ENCODE data around the gene SERINC3. TPM values are rescaled to one million over a fixed set of nuclear protein-coding genes. Genes with fewer than 3 reads are reported as not detected.
A peak's percentile ranks its signal among the peaks of the same experiment; 100 is the strongest.

SERINC3 gene
- total and polyA plus RNA-seq, 2 of the 8 experiments (the other 6 are each of a cell fraction or from before 2014, with no cell fraction given): 47.2 to 66.0 TPM

- no peak overlapping the region for H3K23ac ChIP-seq (ENCODE audit: insufficient read length)
- H3K4me3 ChIP-seq (ENCODE audit: extremely low read depth in 1 of 4, insufficient read depth in 2 of 4, low read depth in 3 of 4, low read length in 4 of 4): no peak overlapping the region
- no peak overlapping the region for H3K9ac ChIP-seq (replicated peaks in 1 of 4; ENCODE audit: extremely low read depth in 1 of 4, low read depth in 3 of 4, low read length in 3 of 4)
- H2BK20ac ChIP-seq (ENCODE audit: low read length): no peak overlapping the region
- no peak overlapping the region for H4K5ac ChIP-seq (ENCODE audit: insufficient read length, low read depth, low read length)
- H2BK12ac ChIP-seq (ENCODE audit: low read depth, low read length): no peak overlapping the region
- no peak overlapping the region for H3K14ac ChIP-seq (ENCODE audit: insufficient read length)
- H3K56ac ChIP-seq (replicated peaks; ENCODE audit: insufficient read length, low read depth, low read length): no peak overlapping the region
- no peak overlapping the region for H2BK120ac ChIP-seq (replicated peaks; ENCODE audit: low read depth, low read length)
- H2BK5ac ChIP-seq (ENCODE audit: low read depth, low read length): no peak overlapping the region
- WGBS, 2 experiments (ENCODE audit: extremely low coverage in 1 of 2, insufficient coverage in 1 of 2, insufficient read length in 1 of 2, insufficient replicate concordance in 2 of 2, low coverage in 1 of 2, low lambda C conversion rate in 2 of 2, missing lambda C conversion rate in 1 of 2): 97% methylated on average over 3 of the region's 3 CpGs; no CpG with 5 or more reads in 1 of the 2 experiments
- peaks cover 0 to 6% (median 0%) of the 10 kb centered on the region in 4 experiments; a peak in 2 of 7 replicates for H3K4me1 ChIP-seq (replicated peaks in 1 of 4; ENCODE audit: control insufficient read depth in 3 of 4, insufficient read depth in 4 of 4, low read length in 3 of 4)
- no peak overlapping the region for H3K18ac ChIP-seq (ENCODE audit: extremely low read depth, low read length)
- H3K4ac ChIP-seq (replicated peaks; ENCODE audit: insufficient read length, low read depth, low read length): no peak overlapping the region
- ChIA-PET CTCF (ENCODE audit: partially characterized antibody) (no interaction called here), POLR2A (ENCODE audit: partially characterized antibody) (no interaction called here)
- H3K9me3 ChIP-seq (ENCODE audit: insufficient read depth in 2 of 2, low read depth in 1 of 2, low read length in 1 of 2): no peaks in the 10 kb centered on the region
- H2BK15ac ChIP-seq (ENCODE audit: low read length): no peak overlapping the region
- DNase-seq (ENCODE audit: low read depth in 1 of 2, low spot score in 2 of 2): no peak
- H4K20me1 ChIP-seq (replicated peaks in 1 of 2; ENCODE audit: control insufficient read depth in 1 of 2, insufficient read depth in 2 of 2, low read length in 2 of 2): peaks cover 0 to 1% of the 10 kb centered on the region in 2 experiments
- H3K79me2 ChIP-seq (ENCODE audit: control insufficient read depth in 1 of 2, insufficient read depth in 2 of 2, low read length in 2 of 2): no peaks in the 10 kb centered on the region
- no peak overlapping the region for H4K91ac ChIP-seq (replicated peaks; ENCODE audit: insufficient read length, low read length)
- H3K23me2 ChIP-seq (ENCODE audit: low read depth, low read length): peaks cover 6% of the 10 kb centered on the region; the same call in 1 of the 2 replicates
- no peaks in the 10 kb centered on the region for H3K27me3 ChIP-seq (replicated peaks in 1 of 4; ENCODE audit: control insufficient read depth in 3 of 4, extremely low read depth in 1 of 4, insufficient read depth in 3 of 4, low read length in 3 of 4)
- no peak overlapping the region for H3K4me2 ChIP-seq (ENCODE audit: insufficient read depth in 1 of 2, low read depth in 2 of 2, low read length in 2 of 2)
- H2AFZ ChIP-seq (ENCODE audit: low read length): no peak overlapping the region
- FAIRE-seq: no peak
- no peaks in the 10 kb centered on the region; the same call in 1 of the 2 replicates for H3K79me1 ChIP-seq (ENCODE audit: low read depth, low read length)
- H3K27ac ChIP-seq (ENCODE audit: low read depth, low read length): no peak overlapping the region
- peak overlapping the region; percentile 53; the same call in 1 of the 2 replicates for H2AK5ac ChIP-seq (ENCODE audit: low read depth, low read length)
- H4K8ac ChIP-seq (ENCODE audit: extremely low read depth, insufficient read depth, low read length): no peak overlapping the region
- H3K36me3 ChIP-seq (ENCODE audit: control insufficient read depth in 2 of 4, insufficient read depth in 4 of 4, low read length in 3 of 4): no peaks in the 10 kb centered on the region
- TF ChIP-seq YY1 (IDR thresholded peaks at IDR 0.05; ENCODE audit: low read depth, low read length) (no peak), RNF2 (IDR thresholded peaks at IDR 0.05; ENCODE audit: borderline replicate concordance, low read depth, low read length, missing control alignments, poor library complexity, severe bottlenecking) (no peak), SP1 (IDR thresholded peaks at IDR 0.05; ENCODE audit: low read depth, low read length) (no peak), POU5F1 (IDR thresholded peaks at IDR 0.05; ENCODE audit: low read depth, low read length) (no peak), E2F6 (IDR thresholded peaks at IDR 0.05) (no peak), GABPA (IDR thresholded peaks at IDR 0.05; ENCODE audit: borderline replicate concordance, insufficient read depth, low read length) (no peak), TEAD4 (IDR thresholded peaks at IDR 0.05; ENCODE audit: low read depth, low read length) (no peak), MAX (IDR thresholded peaks at IDR 0.05) (no peak), CHD1 (IDR thresholded peaks at IDR 0.05; ENCODE audit: low read depth, low read length) (no peak), ASH2L (IDR thresholded peaks at IDR 0.05; ENCODE audit: low read length) (no peak), RAD21 (IDR thresholded peaks at IDR 0.05 in 1 of 2, conservative IDR thresholded peaks at IDR 0.05 in 1 of 2; ENCODE audit: low read depth in 2 of 2, low read length in 2 of 2) (no peak), BACH1 (IDR thresholded peaks at IDR 0.05; ENCODE audit: low read length) (no peak), RBBP5 (IDR thresholded peaks at IDR 0.05; ENCODE audit: borderline replicate concordance, low read depth, low read length) (no peak)
These were observed 14.3 kb upstream of the SERINC3 start for GRCh38 chr20:44536175-44536574.
